HepG2 (cell line): Measurements from ENCODE around the gene CHRNG. TPM values are rescaled to one million over a fixed set of nuclear protein-coding genes. Genes with fewer than 3 reads are reported as not detected.

Experiments used
- MYC ChIP-seq: sonication (generic); formaldehyde crosslinking; IDR thresholded peaks from 2 replicates; pipeline ENCODE4 v1.9.0; 2021; ENCODE audit warnings: missing genetic modification reagents, borderline replicate concordance
- TBL1XR1 ChIP-seq: fragments of 150-350 bp; IDR thresholded peaks from 2 replicates; pipeline ENCODE4 v1.6.1; 2014; ENCODE audit warnings: borderline replicate concordance, low read length; ENCODE audit not compliant: partially characterized antibody
- ZBTB3 ChIP-seq: sonication (generic); formaldehyde crosslinking; IDR thresholded peaks from 2 replicates; pipeline ENCODE4 v1.4.0; 2020; ENCODE audit warnings: low read depth, mild to moderate bottlenecking, moderate library complexity, missing genetic modification reagents, borderline replicate concordance
- ZNF367 ChIP-seq: sonication (generic); formaldehyde crosslinking; IDR thresholded peaks from 2 replicates; pipeline ENCODE4 v1.4.0; 2020; ENCODE audit warnings: missing genetic modification reagents, borderline replicate concordance
- polyA plus RNA-seq, 8 experiments: library from polyadenylated mRNA; depleted of rRNA in 3 of 8; stranded (reverse) in 7 of 8; unstranded in 1 of 8; fragments of >200 nt; fragmentation: Illumina TruSeq in 4 of 8; extraction: Trizol in 4 of 8; gene quantifications; 2 replicates each; pipeline versions ENCODE4 v1.2.1 to v1.2.3, GENCODE V29; 2011 to 2016; ENCODE audit warnings: low read depth in 4 of 8, missing spikeins in 1 of 8, mixed read lengths in 1 of 8; ENCODE audit not compliant: insufficient read depth in 1 of 8
- total RNA-seq, 5 experiments: library from RNA; depleted of rRNA; stranded (reverse); fragments of >200 nt; fragmentation: Illumina TruSeq; extraction: Trizol; gene quantifications; 2 replicates each; pipeline ENCODE4 v1.2.3, GENCODE V29; 2016; ENCODE audit warnings: low read depth in 1 of 5
- TF ChIP-seq, protein P1 (sequence below), 2 experiments: sonication (generic) in 1 of 2; formaldehyde crosslinking in 1 of 2; IDR thresholded peaks; 2 replicates each; pipeline versions ENCODE4 v1.6.1 to v1.9.0; 2014 to 2022; ENCODE audit warnings: antibody characterized with exemption in 1 of 2, borderline replicate concordance in 1 of 2, inconsistent platforms in 1 of 2, low read depth in 1 of 2, missing genetic modification reagents in 1 of 2
- TF ChIP-seq, protein P2 (sequence below): IDR thresholded peaks from 2 replicates; pipeline ENCODE4 v1.6.1; 2016; ENCODE audit warnings: low read depth, missing genetic modification reagents, missing compliant biosample characterization
- TF ChIP-seq, protein P3 (sequence below): sonication (generic); formaldehyde crosslinking; IDR thresholded peaks from 2 replicates; pipeline ENCODE4 v1.9.0; 2022; ENCODE audit warnings: missing genetic modification reagents, mild to moderate bottlenecking, borderline replicate concordance
- TF ChIP-seq, protein P4 (sequence below): IDR thresholded peaks from 2 replicates; pipeline ENCODE4 v1.6.1; 2016; ENCODE audit warnings: low read depth

CHRNG gene
- total and polyA plus RNA-seq, 2 of the 13 experiments (the other 11 are each of a cell fraction or from before 2014, with no cell fraction given): not detected

DNA sequence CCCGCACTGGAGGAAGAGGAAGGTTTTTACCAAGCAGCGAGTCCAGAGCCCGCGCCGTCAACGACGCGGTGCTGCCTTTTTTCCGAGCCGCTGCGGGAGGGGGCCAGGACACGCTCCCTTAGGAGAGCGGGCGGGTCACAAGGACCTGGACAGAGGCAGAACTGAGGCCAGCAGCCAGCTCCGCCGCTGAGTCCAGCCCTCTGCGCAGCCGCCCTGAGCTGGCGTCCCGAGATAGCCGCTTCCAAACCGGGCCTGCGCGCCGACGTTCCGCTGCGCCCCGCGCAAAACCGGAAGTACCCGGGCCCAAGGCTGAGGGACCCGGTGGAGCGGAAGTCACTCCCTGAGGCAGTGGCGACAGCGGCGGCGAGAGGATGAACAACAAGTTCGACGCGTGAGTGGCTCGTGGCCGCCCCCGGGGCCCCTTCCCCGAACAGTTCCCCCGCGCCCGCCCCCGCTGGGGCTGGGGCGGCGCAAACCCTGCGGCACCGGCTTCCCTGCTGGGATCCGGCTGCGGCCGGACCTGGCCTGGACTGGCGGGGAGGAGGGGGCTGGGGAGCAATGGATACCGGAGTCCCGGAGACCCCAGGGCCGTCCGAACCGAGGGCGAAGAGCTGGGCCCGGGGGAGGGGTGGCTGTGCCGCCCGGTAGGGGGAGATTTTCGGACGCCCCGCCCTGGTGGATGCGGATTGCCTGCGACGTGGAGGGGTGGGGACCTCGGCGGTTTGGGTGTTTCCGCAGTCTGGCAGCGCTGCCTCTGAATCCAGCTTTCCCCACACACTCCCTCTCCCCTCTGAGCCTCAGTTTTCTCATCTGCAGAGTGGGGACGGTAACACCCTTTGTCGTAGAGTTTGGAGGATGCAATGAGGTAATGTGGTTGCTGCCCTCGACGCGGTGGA is 11.1 kb downstream of the CHRNG start, which contains the start of the genes EIF4E2 and TIGD1 (continued):
- no peak; the same call in 1 of the 2 replicates for TF ChIP-seq ZNF367 (CRISPR knock-in tag)
- TF ChIP-seq, protein P1, sequence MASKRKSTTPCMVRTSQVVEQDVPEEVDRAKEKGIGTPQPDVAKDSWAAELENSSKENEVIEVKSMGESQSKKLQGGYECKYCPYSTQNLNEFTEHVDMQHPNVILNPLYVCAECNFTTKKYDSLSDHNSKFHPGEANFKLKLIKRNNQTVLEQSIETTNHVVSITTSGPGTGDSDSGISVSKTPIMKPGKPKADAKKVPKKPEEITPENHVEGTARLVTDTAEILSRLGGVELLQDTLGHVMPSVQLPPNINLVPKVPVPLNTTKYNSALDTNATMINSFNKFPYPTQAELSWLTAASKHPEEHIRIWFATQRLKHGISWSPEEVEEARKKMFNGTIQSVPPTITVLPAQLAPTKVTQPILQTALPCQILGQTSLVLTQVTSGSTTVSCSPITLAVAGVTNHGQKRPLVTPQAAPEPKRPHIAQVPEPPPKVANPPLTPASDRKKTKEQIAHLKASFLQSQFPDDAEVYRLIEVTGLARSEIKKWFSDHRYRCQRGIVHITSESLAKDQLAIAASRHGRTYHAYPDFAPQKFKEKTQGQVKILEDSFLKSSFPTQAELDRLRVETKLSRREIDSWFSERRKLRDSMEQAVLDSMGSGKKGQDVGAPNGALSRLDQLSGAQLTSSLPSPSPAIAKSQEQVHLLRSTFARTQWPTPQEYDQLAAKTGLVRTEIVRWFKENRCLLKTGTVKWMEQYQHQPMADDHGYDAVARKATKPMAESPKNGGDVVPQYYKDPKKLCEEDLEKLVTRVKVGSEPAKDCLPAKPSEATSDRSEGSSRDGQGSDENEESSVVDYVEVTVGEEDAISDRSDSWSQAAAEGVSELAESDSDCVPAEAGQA (IDR thresholded peaks at IDR 0.05; ENCODE audit: low read depth): peak; percentile 91
- TF ChIP-seq, protein P1 (CRISPR knock-in tag; IDR thresholded peaks at IDR 0.05; ENCODE audit: borderline replicate concordance): peak; percentile 98
- TF ChIP-seq, protein P2, sequence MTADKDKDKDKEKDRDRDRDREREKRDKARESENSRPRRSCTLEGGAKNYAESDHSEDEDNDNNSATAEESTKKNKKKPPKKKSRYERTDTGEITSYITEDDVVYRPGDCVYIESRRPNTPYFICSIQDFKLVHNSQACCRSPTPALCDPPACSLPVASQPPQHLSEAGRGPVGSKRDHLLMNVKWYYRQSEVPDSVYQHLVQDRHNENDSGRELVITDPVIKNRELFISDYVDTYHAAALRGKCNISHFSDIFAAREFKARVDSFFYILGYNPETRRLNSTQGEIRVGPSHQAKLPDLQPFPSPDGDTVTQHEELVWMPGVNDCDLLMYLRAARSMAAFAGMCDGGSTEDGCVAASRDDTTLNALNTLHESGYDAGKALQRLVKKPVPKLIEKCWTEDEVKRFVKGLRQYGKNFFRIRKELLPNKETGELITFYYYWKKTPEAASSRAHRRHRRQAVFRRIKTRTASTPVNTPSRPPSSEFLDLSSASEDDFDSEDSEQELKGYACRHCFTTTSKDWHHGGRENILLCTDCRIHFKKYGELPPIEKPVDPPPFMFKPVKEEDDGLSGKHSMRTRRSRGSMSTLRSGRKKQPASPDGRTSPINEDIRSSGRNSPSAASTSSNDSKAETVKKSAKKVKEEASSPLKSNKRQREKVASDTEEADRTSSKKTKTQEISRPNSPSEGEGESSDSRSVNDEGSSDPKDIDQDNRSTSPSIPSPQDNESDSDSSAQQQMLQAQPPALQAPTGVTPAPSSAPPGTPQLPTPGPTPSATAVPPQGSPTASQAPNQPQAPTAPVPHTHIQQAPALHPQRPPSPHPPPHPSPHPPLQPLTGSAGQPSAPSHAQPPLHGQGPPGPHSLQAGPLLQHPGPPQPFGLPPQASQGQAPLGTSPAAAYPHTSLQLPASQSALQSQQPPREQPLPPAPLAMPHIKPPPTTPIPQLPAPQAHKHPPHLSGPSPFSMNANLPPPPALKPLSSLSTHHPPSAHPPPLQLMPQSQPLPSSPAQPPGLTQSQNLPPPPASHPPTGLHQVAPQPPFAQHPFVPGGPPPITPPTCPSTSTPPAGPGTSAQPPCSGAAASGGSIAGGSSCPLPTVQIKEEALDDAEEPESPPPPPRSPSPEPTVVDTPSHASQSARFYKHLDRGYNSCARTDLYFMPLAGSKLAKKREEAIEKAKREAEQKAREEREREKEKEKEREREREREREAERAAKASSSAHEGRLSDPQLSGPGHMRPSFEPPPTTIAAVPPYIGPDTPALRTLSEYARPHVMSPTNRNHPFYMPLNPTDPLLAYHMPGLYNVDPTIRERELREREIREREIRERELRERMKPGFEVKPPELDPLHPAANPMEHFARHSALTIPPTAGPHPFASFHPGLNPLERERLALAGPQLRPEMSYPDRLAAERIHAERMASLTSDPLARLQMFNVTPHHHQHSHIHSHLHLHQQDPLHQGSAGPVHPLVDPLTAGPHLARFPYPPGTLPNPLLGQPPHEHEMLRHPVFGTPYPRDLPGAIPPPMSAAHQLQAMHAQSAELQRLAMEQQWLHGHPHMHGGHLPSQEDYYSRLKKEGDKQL (CRISPR knock-in tag): peak; percentile 79; the same call in 1 of the 2 replicates
- peak; percentile 99 for TF ChIP-seq MYC
- TF ChIP-seq, protein P3, sequence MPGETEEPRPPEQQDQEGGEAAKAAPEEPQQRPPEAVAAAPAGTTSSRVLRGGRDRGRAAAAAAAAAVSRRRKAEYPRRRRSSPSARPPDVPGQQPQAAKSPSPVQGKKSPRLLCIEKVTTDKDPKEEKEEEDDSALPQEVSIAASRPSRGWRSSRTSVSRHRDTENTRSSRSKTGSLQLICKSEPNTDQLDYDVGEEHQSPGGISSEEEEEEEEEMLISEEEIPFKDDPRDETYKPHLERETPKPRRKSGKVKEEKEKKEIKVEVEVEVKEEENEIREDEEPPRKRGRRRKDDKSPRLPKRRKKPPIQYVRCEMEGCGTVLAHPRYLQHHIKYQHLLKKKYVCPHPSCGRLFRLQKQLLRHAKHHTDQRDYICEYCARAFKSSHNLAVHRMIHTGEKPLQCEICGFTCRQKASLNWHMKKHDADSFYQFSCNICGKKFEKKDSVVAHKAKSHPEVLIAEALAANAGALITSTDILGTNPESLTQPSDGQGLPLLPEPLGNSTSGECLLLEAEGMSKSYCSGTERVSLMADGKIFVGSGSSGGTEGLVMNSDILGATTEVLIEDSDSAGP (CRISPR knock-in tag): peak; percentile 98
- TF ChIP-seq, protein P4, sequence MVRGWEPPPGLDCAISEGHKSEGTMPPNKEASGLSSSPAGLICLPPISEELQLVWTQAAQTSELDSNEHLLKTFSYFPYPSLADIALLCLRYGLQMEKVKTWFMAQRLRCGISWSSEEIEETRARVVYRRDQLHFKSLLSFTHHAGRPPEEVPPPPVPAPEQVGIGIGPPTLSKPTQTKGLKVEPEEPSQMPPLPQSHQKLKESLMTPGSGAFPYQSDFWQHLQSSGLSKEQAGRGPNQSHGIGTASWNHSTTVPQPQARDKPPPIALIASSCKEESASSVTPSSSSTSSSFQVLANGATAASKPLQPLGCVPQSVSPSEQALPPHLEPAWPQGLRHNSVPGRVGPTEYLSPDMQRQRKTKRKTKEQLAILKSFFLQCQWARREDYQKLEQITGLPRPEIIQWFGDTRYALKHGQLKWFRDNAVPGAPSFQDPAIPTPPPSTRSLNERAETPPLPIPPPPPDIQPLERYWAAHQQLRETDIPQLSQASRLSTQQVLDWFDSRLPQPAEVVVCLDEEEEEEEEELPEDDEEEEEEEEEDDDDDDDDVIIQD (CRISPR knock-in tag): peak; percentile 86
- peak; percentile 75 for TF ChIP-seq TBL1XR1
- TF ChIP-seq ZBTB3 (CRISPR knock-in tag): peak; percentile 91
